B cell (primary cell): Measurements from ENCODE around the gene ARV1. TPM values are rescaled to one million over a fixed set of nuclear protein-coding genes. Genes with fewer than 3 reads are reported as not detected.

Experiments used
- ATAC-seq: fragments of 200-7000 bp; cut with Tn5 transposase; one replicate; pipeline ENCODE4 v1.10.0; 2021; ENCODE audit warnings: low read depth, mild to moderate bottlenecking, moderate number of reproducible peaks, moderate library complexity
- CTCF ChIA-PET: fragments of 350-600 bp; sonication (Branson Sonifier 250); formaldehyde crosslinking; loops from one replicate; lab custom pipeline; 2021; ENCODE audit warnings: antibody characterized with exemption, inconsistent platforms; lab: Charles Lee
- POLR2A ChIA-PET: fragments of 350-600 bp; sonication (Branson Sonifier 250); formaldehyde crosslinking; loops from one replicate; lab custom pipeline; 2021; ENCODE audit warnings: antibody characterized with exemption; lab: Charles Lee
- DNase-seq: peaks from one replicate; pipeline ENCODE4 v3.0.0; 2013
- H2AFZ ChIP-seq: 2 replicates; pipeline ENCODE4 v1.6.1; 2012; ENCODE audit warnings: mild to moderate bottlenecking, low read depth, low read length; ENCODE audit not compliant: insufficient read depth, poor library complexity, severe bottlenecking
- H3K27ac ChIP-seq, 2 donors: 1 replicate in 1 of 2; 2 replicates in 1 of 2; pipeline ENCODE4 v1.5.1; 2012 to 2013; ENCODE audit warnings: low read length in 2 of 2, mild to moderate bottlenecking in 2 of 2, moderate library complexity in 1 of 2
- H3K27me3 ChIP-seq, 4 experiments: fragments of 200-600 bp in 1 of 4; sonication (generic) in 1 of 4; replicated peaks in 1 of 4; 1 replicate in 2 of 4; 2 replicates in 2 of 4; pipeline versions ENCODE4 v1.6.1 to v1.7.0; 2013 to 2016; ENCODE audit warnings: low read length in 3 of 4, mild to moderate bottlenecking in 2 of 4, mixed read lengths in 1 of 4, moderate library complexity in 1 of 4; ENCODE audit not compliant: insufficient read depth in 4 of 4, control insufficient read depth in 3 of 4; ENCODE audit errors: control extremely low read depth in 1 of 4
- H3K36me3 ChIP-seq, 2 experiments: replicated peaks in 1 of 2; 1 replicate in 1 of 2; 2 replicates in 1 of 2; pipeline versions ENCODE4 v1.6.1 to v1.7.1; 2013; ENCODE audit warnings: low read length in 1 of 2; ENCODE audit not compliant: insufficient read depth in 2 of 2, control insufficient read depth in 1 of 2; ENCODE audit errors: control extremely low read depth in 1 of 2, extremely low read depth in 1 of 2
- H3K4me1 ChIP-seq, 2 donors: fragments of 200-600 bp in 1 of 2; sonication (generic) in 1 of 2; 1 replicate in 1 of 2; 2 replicates in 1 of 2; pipeline versions ENCODE4 v1.5.1 to v1.6.1; 2013 to 2017; ENCODE audit warnings: low read length in 2 of 2; ENCODE audit not compliant: control insufficient read depth in 2 of 2, insufficient read depth in 2 of 2
- H3K4me2 ChIP-seq: replicated peaks from 2 replicates; pipeline ENCODE3; 2012; ENCODE audit warnings: mild to moderate bottlenecking, low read depth, low read length; ENCODE audit not compliant: poor library complexity, severe bottlenecking
- H3K4me3 ChIP-seq, 5 experiments: fragments of 200-600 bp in 1 of 5; sonication (generic) in 1 of 5; 1 replicate in 3 of 5; 2 replicates in 2 of 5; pipeline versions ENCODE4 v1.5.1 to v1.7.0; 2011 to 2016; ENCODE audit warnings: low read length in 4 of 5, mild to moderate bottlenecking in 4 of 5, low read depth in 2 of 5, control low read depth in 1 of 5, moderate library complexity in 1 of 5; ENCODE audit not compliant: insufficient read depth in 1 of 5; ENCODE audit errors: control extremely low read depth in 1 of 5, extremely low read depth in 1 of 5
- H3K79me2 ChIP-seq: fragments of 200-600 bp; sonication (generic); one replicate; pipeline ENCODE4 v1.6.0; 2016; ENCODE audit warnings: low read length; ENCODE audit not compliant: control insufficient read depth, insufficient read depth
- H3K9ac ChIP-seq: fragments of 200-600 bp; sonication (generic); 2 replicates; pipeline ENCODE4 v1.6.1; 2017; ENCODE audit warnings: mild to moderate bottlenecking, low read length, moderate library complexity
- H3K9me3 ChIP-seq, 3 donors: one replicate each; pipeline versions ENCODE4 v1.6.1 to v1.7.1; 2013; ENCODE audit warnings: low read length in 2 of 3; ENCODE audit not compliant: control insufficient read depth in 2 of 3, insufficient read depth in 1 of 3; ENCODE audit errors: control extremely low read depth in 1 of 3
- H4K20me1 ChIP-seq: 2 replicates; pipeline ENCODE4 v1.6.0; 2012; ENCODE audit warnings: mild to moderate bottlenecking, low read length; ENCODE audit not compliant: insufficient read depth, control insufficient read depth, poor library complexity, severe bottlenecking
- H3K27ac Mint-ChIP-seq: one replicate; pipeline ENCODE4 v1.8.0; 2021; ENCODE audit warnings: mixed read lengths
- H3K27me3 Mint-ChIP-seq: one replicate; pipeline ENCODE4 v1.8.0; 2021; ENCODE audit warnings: mixed read lengths
- H3K4me1 Mint-ChIP-seq: one replicate; pipeline ENCODE4 v1.8.0; 2021; ENCODE audit warnings: mixed read lengths
- H3K4me3 Mint-ChIP-seq: one replicate; pipeline ENCODE4 v1.8.0; 2021; ENCODE audit warnings: mixed read lengths
- H3K9me3 Mint-ChIP-seq: one replicate; pipeline ENCODE4 v1.8.0; 2022; ENCODE audit warnings: mixed read lengths; ENCODE audit not compliant: insufficient read depth
- CTCF ChIP-seq: fragments of 200-600 bp; IDR thresholded peaks from one replicate; pipeline ENCODE4 v1.8.0; 2022; ENCODE audit warnings: antibody characterized with exemption, mild to moderate bottlenecking
- EZH2 ChIP-seq: IDR thresholded peaks from 2 replicates; pipeline ENCODE4 v1.6.1; 2012; ENCODE audit warnings: borderline replicate concordance, low read depth, mild to moderate bottlenecking, moderate library complexity, low read length; ENCODE audit not compliant: insufficient read depth, poor library complexity, severe bottlenecking
- WGBS: methylation state at CpG from one replicate; pipeline ENCODE4 v1.1.5; 2013; ENCODE audit warnings: missing lambda C conversion rate; ENCODE audit not compliant: insufficient coverage; 5-methylcytosine and 5-hydroxymethylcytosine counted together
- intact Hi-C: fragments of 100-400 bp; cut with micrococcal nuclease; formaldehyde crosslinking; loops from one replicate; pipeline ENCODE4 v1.10.0; 2022
- polyA plus RNA-seq: library from polyadenylated mRNA; depleted of rRNA; stranded (reverse); fragments of >200 nt; gene quantifications from 2 replicates; pipeline ENCODE4 v1.2.3, GENCODE V29; 2012
- total RNA-seq, 2 donors: library from RNA; stranded (reverse); fragments of 120-200 nt in 1 of 2; gene quantifications; 1 replicate in 1 of 2; 2 replicates in 1 of 2; pipeline versions ENCODE4 v1.2.3 to v1.2.4, GENCODE V29; 2013 to 2022

ARV1 gene
- total and polyA plus RNA-seq, 2 donors (not counting 1 experiment from before 2014, with no cell fraction given), result 10.7 to 11.6 TPM

GRCh38 chr1:230972855-230973271 lies 6.0 kb upstream of the ARV1 start:
- Mint-ChIP-seq H3K27me3 (no peaks in the 10 kb centered on the region), H3K4me3 (peak overlapping the region; percentile 70), H3K27ac (peak overlapping the region; percentile 91), H3K9me3 (no peaks in the 10 kb centered on the region), H3K4me1 (peaks cover 68% of the 10 kb centered on the region)
- peaks cover 83% of the 10 kb centered on the region for H3K79me2 ChIP-seq
- H3K9ac ChIP-seq, result peak overlapping the region; percentile 21
- peaks cover 34 to 61% of the 10 kb centered on the region in 2 donors for H3K4me1 ChIP-seq
- H3K27me3 ChIP-seq, result no peaks in the 10 kb centered on the region
- WGBS, result 0% methylated on average over 1 of the region's 1 CpG
- peak overlapping the region in 2 of 5 experiments; percentile 16 to 42 for H3K4me3 ChIP-seq
- H3K4me2 ChIP-seq, result peak overlapping the region; percentile 64
- TF ChIP-seq CTCF (no peak), EZH2 (no peak)
- peak; percentile 76 for ATAC-seq
- CTCF ChIA-PET, result interaction anchor here (0.9 to 2.8 kb wide), 4 partner anchors 13 to 241 kb away, joined by 3 to 11 read pairs (median 3); no protein-coding TSS in a partner anchor
- no peaks in the 10 kb centered on the region for H3K9me3 ChIP-seq
- peak; percentile 66 for DNase-seq
- H4K20me1 ChIP-seq, result peaks cover 22% of the 10 kb centered on the region
- POLR2A ChIA-PET, result interaction anchor here (1.0 kb wide), 1 partner anchor 24 kb away, joined by 5 read pairs; no protein-coding TSS in a partner anchor
- intact Hi-C loops, result loop anchor here (2.0 kb wide), 1 partner anchor 16 kb away; no protein-coding TSS in a partner anchor
- peak overlapping the region; percentile 19 to 51 for H3K27ac ChIP-seq
- H3K36me3 ChIP-seq, result peaks cover 0 to 5% of the 10 kb centered on the region in 2 experiments
- H2AFZ ChIP-seq, result peak overlapping the region; percentile 24

- Histone ChIP-seq H3K27me3 (no peaks in the 10 kb centered on the region), H3K4me1 (peaks cover 45 to 65% of the 10 kb centered on the region in 2 donors), H3K9ac (no peak overlapping the region), H4K20me1 (peaks cover 6% of the 10 kb centered on the region), H3K9me3 (no peaks in the 10 kb centered on the region), H3K27ac (peak overlapping the region in 1 of 2 donors; percentile 78), H2AFZ (no peak overlapping the region), H3K79me2 (peaks cover 68% of the 10 kb centered on the region), H3K36me3 (peaks cover 0 to 5% of the 10 kb centered on the region in 2 experiments), H3K4me3 (no peak overlapping the region), H3K4me2 (no peak overlapping the region)
- peak overlapping the region; percentile 99 for H3K27ac Mint-ChIP-seq
- H3K27me3 Mint-ChIP-seq, result no peaks in the 10 kb centered on the region
- no peak overlapping the region for H3K4me3 Mint-ChIP-seq
- DNase-seq (no peak), ATAC-seq (no peak)
- 91% methylated on average over 3 of the region's 3 CpGs for WGBS
- H3K4me1 Mint-ChIP-seq, result peaks cover 69% of the 10 kb centered on the region
- H3K9me3 Mint-ChIP-seq, result no peaks in the 10 kb centered on the region
- intact Hi-C loops, result loop anchor here (5.0 kb wide), 3 partner anchors 33 to 1633 kb away; partner anchors contain the start of genes CCSAP, TAF5L and URB2
- ChIA-PET POLR2A (no interaction called here), CTCF (interaction anchor here (0.9 to 1.4 kb wide), 3 partner anchors 18 to 59 kb away, joined by 3 to 4 read pairs (median 3); no protein-coding TSS in a partner anchor)
- TF ChIP-seq CTCF, result no peak
These were observed 3.3 kb upstream of the ARV1 start for GRCh38 chr1:230975636-230976035.
